CD14-positive monocyte (primary cell): ENCODE data around the gene SPAG8. TPM values are rescaled to one million over a fixed set of nuclear protein-coding genes. Genes with fewer than 3 reads are reported as not detected.

ENCODE experiments used
- DNase-seq, 3 donors: peaks; one replicate each; pipeline ENCODE4 v3.0.0-alpha.2; 2011 to 2022
- H2AFZ ChIP-seq: 2 replicates; pipeline ENCODE4 v1.6.0; 2012; ENCODE audit warnings: mild to moderate bottlenecking, low read depth, low read length, inconsistent platforms; ENCODE audit not compliant: insufficient read depth, poor library complexity, severe bottlenecking
- H3K27ac ChIP-seq, 2 donors: 1 replicate in 1 of 2; 2 replicates in 1 of 2; pipeline ENCODE4 v1.5.1; 2012 to 2013; ENCODE audit warnings: low read length in 2 of 2, control low read depth in 1 of 2, inconsistent platforms in 1 of 2, low read depth in 1 of 2, mild to moderate bottlenecking in 1 of 2
- H3K27me3 ChIP-seq, 2 donors: one replicate each; pipeline versions ENCODE4 v1.6.0 to v1.6.1; 2011 to 2013; ENCODE audit warnings: low read length in 2 of 2; ENCODE audit not compliant: control insufficient read depth in 2 of 2, insufficient read depth in 2 of 2
- H3K36me3 ChIP-seq, 2 donors: replicated peaks in 1 of 2; 1 replicate in 1 of 2; 2 replicates in 1 of 2; pipeline versions ENCODE4 v1.5.1 to v1.6.1; 2012 to 2013; ENCODE audit warnings: low read length in 2 of 2, control low read depth in 1 of 2, inconsistent platforms in 1 of 2, mild to moderate bottlenecking in 1 of 2; ENCODE audit not compliant: insufficient read depth in 2 of 2, control insufficient read depth in 1 of 2
- H3K4me1 ChIP-seq, 2 donors: 1 replicate in 1 of 2; 2 replicates in 1 of 2; pipeline versions ENCODE4 v1.5.1 to v1.6.1; 2012 to 2013; ENCODE audit warnings: low read length in 2 of 2, control low read depth in 1 of 2, inconsistent platforms in 1 of 2, mild to moderate bottlenecking in 1 of 2, moderate library complexity in 1 of 2; ENCODE audit not compliant: insufficient read depth in 2 of 2, control insufficient read depth in 1 of 2
- H3K4me2 ChIP-seq: replicated peaks from 2 replicates; pipeline ENCODE3; 2012; ENCODE audit warnings: low read length, moderate library complexity, mild to moderate bottlenecking; ENCODE audit not compliant: poor library complexity, severe bottlenecking; ENCODE audit errors: extremely low read depth
- H3K4me3 ChIP-seq, 3 experiments: fragments of 200-600 bp in 1 of 3; sonication (generic) in 1 of 3; replicated peaks in 1 of 3; 1 replicate in 2 of 3; 2 replicates in 1 of 3; pipeline ENCODE4 v1.5.1; 2011 to 2013; ENCODE audit warnings: low read length in 3 of 3, mild to moderate bottlenecking in 3 of 3, control low read depth in 2 of 3, low read depth in 2 of 3, inconsistent platforms in 1 of 3, moderate library complexity in 1 of 3
- H3K79me2 ChIP-seq: 2 replicates; pipeline ENCODE4 v1.6.0; 2012; ENCODE audit warnings: mild to moderate bottlenecking, control low read depth, inconsistent platforms, low read length, moderate library complexity; ENCODE audit not compliant: insufficient read depth
- H3K9ac ChIP-seq: 2 replicates; pipeline ENCODE4 v1.6.0; 2017; ENCODE audit warnings: low read length, mild to moderate bottlenecking; ENCODE audit not compliant: insufficient read depth, poor library complexity, severe bottlenecking
- H3K9me3 ChIP-seq, 2 donors: replicated peaks in 1 of 2; 1 replicate in 1 of 2; 2 replicates in 1 of 2; pipeline versions ENCODE4 v1.5.1 to v1.6.1; 2012 to 2013; ENCODE audit warnings: low read length in 2 of 2, control low read depth in 1 of 2; ENCODE audit not compliant: control insufficient read depth in 1 of 2, insufficient read depth in 1 of 2
- H4K20me1 ChIP-seq: 2 replicates; pipeline ENCODE4 v1.6.0; 2012; ENCODE audit warnings: mild to moderate bottlenecking, low read length, control low read depth, moderate library complexity; ENCODE audit not compliant: insufficient read depth
- H3K27ac Mint-ChIP-seq, 7 donors: one replicate each; pipeline ENCODE4 v1.8.0; 2020; ENCODE audit warnings: mild to moderate bottlenecking in 7 of 7, mixed read lengths in 7 of 7, moderate library complexity in 6 of 7, inconsistent platforms in 2 of 7
- H3K27me3 Mint-ChIP-seq, 3 donors: one replicate each; pipeline ENCODE4 v1.8.0; 2021 to 2022; ENCODE audit warnings: low read depth in 3 of 3, mild to moderate bottlenecking in 3 of 3, mixed read lengths in 3 of 3, moderate library complexity in 3 of 3, inconsistent platforms in 1 of 3
- H3K36me3 Mint-ChIP-seq, 2 donors: one replicate each; pipeline ENCODE4 v1.8.0; 2020; ENCODE audit warnings: mixed read lengths in 2 of 2, inconsistent platforms in 1 of 2, mild to moderate bottlenecking in 1 of 2
- H3K4me1 Mint-ChIP-seq: one replicate; pipeline ENCODE4 v1.8.0; 2020; ENCODE audit warnings: mild to moderate bottlenecking, mixed read lengths
- H3K4me3 Mint-ChIP-seq, 2 donors: one replicate each; pipeline ENCODE4 v1.8.0; 2020; ENCODE audit warnings: mild to moderate bottlenecking in 2 of 2, mixed read lengths in 2 of 2, moderate library complexity in 1 of 2
- H3K9me3 Mint-ChIP-seq, 7 donors: one replicate each; pipeline ENCODE4 v1.8.0; 2020 to 2022; ENCODE audit warnings: mixed read lengths in 7 of 7, mild to moderate bottlenecking in 6 of 7, moderate library complexity in 6 of 7, inconsistent platforms in 2 of 7
- CTCF ChIP-seq: fragments of 200-600 bp; IDR thresholded peaks from one replicate; pipeline ENCODE4 v1.8.0; 2022; ENCODE audit warnings: antibody characterized with exemption, mild to moderate bottlenecking
- WGBS: methylation state at CpG from one replicate; pipeline ENCODE4 v1.1.5; 2013; ENCODE audit warnings: missing lambda C conversion rate; ENCODE audit not compliant: insufficient coverage; 5-methylcytosine and 5-hydroxymethylcytosine counted together
- intact Hi-C, 2 donors: fragments of 100-400 bp; cut with micrococcal nuclease; formaldehyde crosslinking; loops; one replicate each; pipeline versions ENCODE4 v1.15.0 to v1.15.1; 2023
- polyA plus RNA-seq, 3 donors: library from polyadenylated mRNA; depleted of rRNA in 1 of 3; unstranded in 2 of 3; stranded (reverse) in 1 of 3; fragments of 300-500 nt in 2 of 3; fragments of >200 nt in 1 of 3; fragmentation: Illumina TruSeq in 2 of 3; gene quantifications; 1 replicate in 2 of 3; 2 replicates in 1 of 3; pipeline ENCODE4 v1.2.3, GENCODE V29; 2012 to 2021

The SPAG8 gene
- polyA plus RNA-seq, 3 donors = 0.52 to 2.9 (median 0.68) TPM

DNA sequence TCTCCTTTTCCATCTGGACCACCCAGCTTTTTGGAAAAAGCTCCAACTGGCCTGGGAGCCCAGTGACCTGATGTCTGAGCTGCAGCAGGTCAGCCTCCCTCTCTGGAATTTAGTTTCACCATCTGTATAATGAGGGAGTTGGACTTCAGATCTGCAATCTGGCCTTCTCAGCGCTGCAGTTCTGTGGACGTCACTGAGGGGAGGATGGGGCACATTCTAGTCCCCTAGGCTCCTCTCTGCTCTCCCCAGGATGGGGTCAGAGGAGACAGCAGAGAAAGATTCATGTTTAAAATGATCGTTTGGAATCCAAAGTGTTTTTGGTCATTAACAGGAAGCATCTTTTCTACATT lies 47.9 kb upstream of the SPAG8 start:
- intact Hi-C loops = loop anchor here in 1 of 2 donors (10.0 kb wide), 1 partner anchor 55 kb away; no protein-coding TSS in a partner anchor
- peaks cover 4 to 19% of the 10 kb centered on the region in 2 donors for H3K4me1 ChIP-seq
- DNase-seq = peak in 1 of 3 donors; percentile 2
- H3K9me3 ChIP-seq = no peaks in the 10 kb centered on the region
- peak overlapping the region in 1 of 2 donors; percentile 61 for H3K4me3 Mint-ChIP-seq
- H3K27me3 ChIP-seq = peaks cover 5 to 49% of the 10 kb centered on the region in 2 donors
- H3K4me2 ChIP-seq = no peak overlapping the region
- H3K4me1 Mint-ChIP-seq = peaks cover 22% of the 10 kb centered on the region
- no peak overlapping the region for H3K4me3 ChIP-seq
- no peaks in the 10 kb centered on the region for H3K36me3 ChIP-seq
- no peak overlapping the region for H3K9ac ChIP-seq
- H3K36me3 Mint-ChIP-seq = peaks cover 0 to 2% of the 10 kb centered on the region in 2 donors
- WGBS = no CpG with 5 or more reads among the region's 3 CpGs
- no peaks in the 10 kb centered on the region for H3K79me2 ChIP-seq
- no peaks in the 10 kb centered on the region for H4K20me1 ChIP-seq
- H2AFZ ChIP-seq = no peak overlapping the region
- peak overlapping the region in 2 of 7 donors; percentile 8 to 42 for H3K27ac Mint-ChIP-seq
- TF ChIP-seq CTCF = no peak
- H3K27me3 Mint-ChIP-seq = peaks cover 36 to 61% (median 48%) of the 10 kb centered on the region in 3 donors
- no peak overlapping the region for H3K27ac ChIP-seq
- H3K9me3 Mint-ChIP-seq = peaks cover 0 to 4% (median 0%) of the 10 kb centered on the region in 7 donors

- Histone ChIP-seq H3K79me2 (no peaks in the 10 kb centered on the region), H3K27me3 (peaks cover 8 to 53% of the 10 kb centered on the region in 2 donors), H4K20me1 (no peaks in the 10 kb centered on the region), H3K4me2 (no peak overlapping the region), H3K9ac (no peak overlapping the region), H3K4me1 (peaks cover 4 to 19% of the 10 kb centered on the region in 2 donors), H3K4me3 (no peak overlapping the region), H3K27ac (no peak overlapping the region), H2AFZ (no peak overlapping the region), H3K36me3 (no peaks in the 10 kb centered on the region), H3K9me3 (no peaks in the 10 kb centered on the region)
- intact Hi-C loops = loop anchor here in 1 of 2 donors (10.0 kb wide), 1 partner anchor 55 kb away; no protein-coding TSS in a partner anchor
- peak overlapping the region in 1 of 2 donors; percentile 61 for H3K4me3 Mint-ChIP-seq
- H3K27ac Mint-ChIP-seq = peak overlapping the region in 2 of 7 donors; percentile 41 to 75
- WGBS = 68% methylated on average over 13 of the region's 16 CpGs
- H3K36me3 Mint-ChIP-seq = peaks cover 0 to 2% of the 10 kb centered on the region in 2 donors
- peaks cover 22% of the 10 kb centered on the region for H3K4me1 Mint-ChIP-seq
- peak; percentile 65 to 77 (median 68) for DNase-seq
- peaks cover 41 to 65% (median 43%) of the 10 kb centered on the region in 3 donors for H3K27me3 Mint-ChIP-seq
- TF ChIP-seq CTCF = peak; percentile 34
- peaks cover 0 to 4% (median 0%) of the 10 kb centered on the region in 7 donors for H3K9me3 Mint-ChIP-seq
Measured at GRCh38 chr9:35859310-35859989, 47.4 kb upstream of the SPAG8 start.
